ENCODE results near the gene PCSK6.

DNA sequence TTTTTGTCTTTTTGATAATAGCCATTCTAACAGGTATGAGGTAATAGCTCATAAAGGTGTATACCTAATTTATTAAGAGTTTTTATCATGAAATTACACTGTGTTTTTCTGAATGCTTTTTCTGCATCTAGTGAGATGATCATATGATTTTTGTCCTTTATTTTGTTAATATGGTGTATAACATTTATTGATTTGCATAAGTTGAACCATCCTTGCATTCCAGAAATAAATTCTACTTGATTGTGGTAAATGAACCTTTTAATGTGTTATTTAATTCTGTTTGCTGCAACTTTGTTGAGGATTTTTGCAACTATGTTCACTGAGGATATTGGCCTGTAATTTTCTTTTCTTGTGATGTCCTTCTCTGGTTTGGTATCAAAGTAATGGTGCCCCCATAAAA lies 28.0 kb upstream of the PCSK6 start:
- TF ChIP-seq EZH2 (IDR thresholded peaks at IDR 0.05; ENCODE audit: insufficient read depth, poor library complexity, severe bottlenecking), result no peak
- TF ChIP-seq EZH2phosphoT487 (IDR thresholded peaks at IDR 0.05; ENCODE audit: insufficient read depth, low read depth), result no peak
